ENCODE measurements around the gene NEK2.

GRCh38 chr1:211660718-211661222 is 14.7 kb downstream of the NEK2 start:
- TF ChIP-seq YY1 (IDR thresholded peaks at IDR 0.05; ENCODE audit: low read depth) (no peak), EP300 (IDR thresholded peaks at IDR 0.05; ENCODE audit: borderline replicate concordance) (no peak)
